ENCODE measurements around the gene KAT2A.

KAT2A gene

DNA sequence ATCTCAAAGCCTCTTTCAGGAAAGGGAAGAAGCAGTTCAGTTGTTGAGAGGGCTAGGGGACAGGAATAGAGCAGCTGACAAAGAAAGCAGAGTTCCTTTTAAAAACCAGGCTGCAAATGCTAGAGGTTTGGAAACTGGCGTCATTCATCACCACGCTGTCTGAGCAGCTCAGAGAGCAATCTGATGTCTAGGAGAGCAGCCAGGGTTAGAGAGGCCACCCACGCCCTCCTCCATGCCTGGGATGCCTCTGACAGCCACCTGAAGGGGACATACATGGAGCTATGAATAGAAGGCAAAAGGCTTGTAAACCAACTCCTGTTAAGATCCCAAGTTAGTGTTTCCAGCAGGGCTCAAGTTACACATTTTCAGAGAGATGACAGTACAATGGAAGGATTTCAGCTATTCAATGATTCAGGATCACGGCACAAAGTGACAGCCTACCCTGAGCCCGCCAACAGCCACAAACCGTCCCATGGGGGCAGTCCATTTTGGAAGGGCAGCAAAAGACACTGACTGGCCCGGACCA is 21.3 kb upstream of the KAT2A start:
- TF ChIP-seq GATA3 (IDR thresholded peaks at IDR 0.05; ENCODE audit: low read depth, low read length) (no peak), GATA2 (IDR thresholded peaks at IDR 0.05; ENCODE audit: low read depth, low read length) (no peak)

DNA sequence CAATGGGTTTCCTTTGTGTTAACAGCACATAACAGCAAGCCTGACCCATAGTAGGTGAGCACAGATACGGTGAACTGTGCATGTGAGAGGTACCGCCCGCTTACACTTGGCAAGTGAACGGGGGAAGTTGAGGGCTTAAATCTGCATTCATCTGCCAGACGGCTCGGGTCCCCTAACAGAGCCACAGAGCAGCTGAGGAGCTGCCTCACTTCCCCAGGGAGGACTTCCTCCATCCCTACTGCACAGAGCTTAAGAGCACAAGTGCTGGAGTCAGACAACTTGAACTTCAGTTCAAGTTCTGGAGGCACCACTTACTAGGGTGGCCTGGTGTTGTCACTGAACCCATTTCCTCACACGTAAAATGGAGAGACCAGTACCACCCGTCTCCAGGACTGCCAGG is 20.2 kb upstream of the KAT2A start:
- TF ChIP-seq GATA2 (IDR thresholded peaks at IDR 0.05; ENCODE audit: low read depth, low read length) (no peak), GATA3 (IDR thresholded peaks at IDR 0.05; ENCODE audit: low read depth, low read length) (no peak)

DNA sequence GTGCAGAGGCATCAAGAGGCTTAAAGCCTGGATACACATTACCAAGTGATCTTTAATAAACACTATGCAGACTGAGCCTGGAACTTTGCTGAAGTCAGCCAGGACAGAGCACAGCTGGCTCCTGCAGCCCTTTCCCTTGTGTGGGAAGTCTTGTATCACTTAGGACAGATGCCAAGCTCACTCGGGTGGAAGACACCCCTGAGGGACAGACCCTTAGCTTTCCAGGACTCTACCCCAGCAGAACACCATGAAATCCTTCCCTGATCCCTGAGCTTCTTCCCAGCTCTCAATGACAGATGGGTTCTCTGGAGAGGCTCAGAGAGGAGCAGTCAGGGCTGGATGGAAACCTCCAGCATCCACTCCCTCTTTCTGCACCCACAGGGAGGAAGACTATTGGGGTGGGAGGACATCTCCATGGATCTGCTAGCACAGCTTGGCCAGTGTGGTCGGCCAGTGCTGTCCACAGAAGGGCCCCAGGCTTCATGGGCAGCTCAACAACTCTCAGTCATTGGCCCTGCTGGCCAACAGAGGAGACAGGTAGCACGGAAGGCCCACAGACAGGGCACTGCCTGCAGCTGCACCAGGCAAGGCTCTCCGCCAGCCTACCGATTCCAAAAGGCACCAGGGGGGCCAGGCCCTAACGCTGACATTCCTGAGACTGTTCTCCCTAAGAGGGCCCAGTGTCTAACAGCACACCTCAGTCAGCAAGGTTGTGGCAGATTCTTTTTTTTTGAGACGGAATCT is 17.8 kb upstream of the KAT2A start:
- TF ChIP-seq GATA3 (IDR thresholded peaks at IDR 0.05; ENCODE audit: low read depth, low read length) (no peak), GATA2 (IDR thresholded peaks at IDR 0.05; ENCODE audit: low read depth, low read length) (no peak)

DNA sequence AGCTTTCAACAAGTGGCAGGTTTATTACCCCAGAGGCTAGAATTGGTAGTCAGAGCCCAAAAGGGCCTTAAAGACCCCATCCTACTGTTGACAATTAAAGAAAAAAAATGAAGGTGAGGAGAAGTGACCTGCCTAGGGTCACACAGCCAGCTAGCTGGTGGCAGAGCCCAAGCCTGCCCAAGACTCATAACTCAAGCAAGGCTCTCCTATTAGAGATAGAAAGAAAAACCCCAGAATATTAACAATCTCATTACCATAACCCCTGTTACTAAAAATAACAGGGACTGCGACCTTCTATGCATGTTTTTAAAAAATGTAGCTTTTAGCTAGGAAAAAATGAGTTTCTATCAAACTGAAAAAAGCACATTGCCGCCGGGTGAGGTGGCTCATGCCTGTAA is 15.5 kb upstream of the KAT2A start:
- TF ChIP-seq GATA2 (IDR thresholded peaks at IDR 0.05; ENCODE audit: low read depth, low read length) (no peak), GATA3 (IDR thresholded peaks at IDR 0.05; ENCODE audit: low read depth, low read length) (no peak)

DNA sequence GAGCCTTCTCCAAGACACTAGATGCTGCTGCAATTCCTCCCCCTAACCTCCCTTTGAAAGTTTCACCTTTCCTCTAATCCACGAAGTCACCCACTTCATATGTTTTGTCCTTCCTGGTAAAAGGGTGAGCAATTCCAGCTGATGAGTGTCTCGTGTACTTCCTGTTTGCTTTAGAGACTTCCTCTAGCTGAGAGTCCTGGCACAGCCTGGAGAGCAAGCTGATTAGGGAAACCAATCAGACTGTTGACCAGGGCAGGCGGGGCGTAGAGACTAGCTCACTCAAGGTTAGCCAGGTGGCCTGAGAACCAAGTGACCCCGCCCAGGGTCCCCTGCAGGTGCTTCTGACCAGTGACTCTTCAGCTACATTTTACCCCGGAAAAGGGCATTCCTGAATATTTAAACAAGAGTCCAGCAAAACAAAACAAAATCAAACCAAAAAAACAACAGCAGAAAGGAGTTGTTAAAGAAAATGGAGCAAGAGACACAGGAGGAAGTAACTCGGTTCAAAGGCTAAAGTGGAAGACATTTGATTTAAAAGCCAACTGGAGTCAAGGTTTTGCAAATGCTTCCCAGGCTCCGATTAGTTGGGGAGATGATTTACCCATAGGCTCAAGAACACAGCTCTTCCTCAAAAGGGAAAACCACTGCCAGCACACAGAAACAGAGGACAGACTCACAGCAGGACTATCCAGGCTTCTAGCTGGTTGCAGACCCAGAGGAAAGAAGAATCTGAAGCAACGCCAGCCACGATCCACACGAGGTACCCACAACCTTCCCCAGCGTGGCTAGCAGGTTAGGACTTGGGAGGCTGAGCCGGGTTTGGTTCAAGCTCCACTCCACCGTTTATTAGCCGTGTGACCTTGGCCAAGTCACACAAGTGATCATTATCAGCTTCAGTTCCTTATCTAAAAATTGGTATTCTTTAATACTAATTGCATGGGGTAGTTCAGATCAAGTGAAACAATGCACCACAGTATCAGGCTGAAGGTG is 14.8 kb upstream of the KAT2A start:
- TF ChIP-seq GATA2 (IDR thresholded peaks at IDR 0.05; ENCODE audit: low read depth, low read length), result no peak
- TF ChIP-seq GATA3 (IDR thresholded peaks at IDR 0.05; ENCODE audit: low read depth, low read length), result no peak

DNA sequence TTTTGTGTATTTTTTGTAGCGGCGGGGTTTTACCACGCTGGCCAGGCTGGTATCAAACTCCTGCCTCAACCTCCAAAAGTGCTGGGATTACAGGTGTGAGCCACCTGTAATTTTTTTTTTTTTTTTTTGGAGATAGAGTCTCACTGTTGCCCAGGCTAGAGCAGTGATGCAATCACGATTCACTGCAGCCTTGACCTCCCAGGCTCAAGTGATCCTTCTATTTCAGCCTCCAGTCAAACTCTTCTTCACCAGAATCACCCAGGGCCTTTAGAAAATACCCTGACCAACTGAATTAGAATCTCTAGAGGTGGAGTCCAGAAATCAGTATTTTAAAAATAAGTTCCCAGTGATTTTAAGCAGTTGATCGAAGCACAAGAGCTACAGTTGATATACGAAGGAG is 14.0 kb upstream of the KAT2A start:
- TF ChIP-seq GATA2 (IDR thresholded peaks at IDR 0.05; ENCODE audit: low read depth, low read length), result no peak
- TF ChIP-seq GATA3 (IDR thresholded peaks at IDR 0.05; ENCODE audit: low read depth, low read length), result no peak

DNA sequence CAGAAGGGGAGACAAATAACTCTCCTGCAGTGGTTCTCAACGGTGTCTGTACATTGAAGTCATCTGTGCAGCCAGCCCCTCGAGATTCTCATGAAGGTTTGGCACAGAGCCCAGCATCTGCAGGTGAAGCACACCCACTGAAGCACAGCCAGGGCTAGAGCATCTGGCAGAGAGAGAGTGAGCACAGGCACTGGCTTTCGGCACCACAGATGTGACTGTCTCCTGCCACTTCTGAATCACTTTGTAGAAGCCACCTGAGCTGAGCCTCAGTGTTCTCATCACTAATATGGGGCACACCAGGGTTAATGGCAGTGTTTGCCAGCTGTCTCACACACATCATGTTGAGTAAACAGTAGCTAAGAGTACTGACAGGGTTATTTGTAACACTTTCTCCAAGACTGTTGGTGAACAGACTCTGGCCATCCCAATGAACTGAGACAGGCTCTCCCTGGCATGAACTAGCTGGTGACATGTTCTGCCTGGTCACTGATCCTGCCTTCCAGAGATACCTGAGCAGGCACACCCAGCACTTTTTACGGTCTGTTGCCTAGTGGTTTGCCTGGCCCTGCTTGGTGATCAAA is 12.4 kb upstream of the KAT2A start:
- no peak for TF ChIP-seq GATA2 (IDR thresholded peaks at IDR 0.05; ENCODE audit: low read depth, low read length)
- TF ChIP-seq GATA3 (IDR thresholded peaks at IDR 0.05; ENCODE audit: low read depth, low read length), result no peak

DNA sequence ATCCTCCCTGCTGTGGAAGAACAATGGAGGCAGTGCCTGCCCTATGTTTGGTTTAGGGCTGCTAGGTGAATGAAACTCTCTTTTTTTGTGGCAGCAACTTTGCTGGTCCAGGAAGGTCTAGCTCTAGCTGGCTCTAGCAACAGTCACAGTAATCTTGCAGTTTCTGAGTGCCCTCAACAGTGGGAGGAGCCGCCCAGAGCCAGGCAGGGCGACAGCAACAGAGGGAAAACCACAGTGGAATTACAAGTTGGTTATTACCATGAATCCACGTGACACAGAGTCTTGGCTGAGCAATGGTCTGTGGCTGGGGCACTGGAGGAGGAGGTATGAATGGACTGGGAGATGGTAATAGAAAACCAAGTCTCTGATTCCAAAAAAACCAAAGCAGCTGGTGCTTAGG is 11.8 kb upstream of the KAT2A start:
- TF ChIP-seq GATA2 (IDR thresholded peaks at IDR 0.05; ENCODE audit: low read depth, low read length) (no peak), GATA3 (IDR thresholded peaks at IDR 0.05; ENCODE audit: low read depth, low read length) (no peak)

DNA sequence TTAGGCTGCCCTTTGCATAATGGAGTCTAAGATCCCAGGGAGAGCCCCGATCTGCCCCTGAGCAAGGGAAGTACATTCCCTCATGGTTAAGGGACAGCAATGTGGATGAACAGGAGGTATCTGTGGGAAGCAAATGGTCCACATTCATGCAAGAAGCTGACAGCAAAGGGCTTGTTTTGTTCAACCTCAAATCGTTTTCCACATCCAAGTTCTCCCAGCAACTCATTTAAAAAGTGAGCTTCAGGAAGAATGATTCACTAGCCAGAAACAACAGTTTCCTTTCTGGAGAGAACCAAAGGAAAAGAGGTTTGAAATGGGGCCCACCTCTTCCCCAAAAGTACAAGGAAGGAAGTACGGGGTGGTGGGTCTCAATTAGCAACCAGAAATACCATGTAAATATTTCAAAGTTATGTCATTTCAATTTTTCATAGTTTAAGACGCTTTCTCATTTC is 10.8 kb upstream of the KAT2A start:
- TF ChIP-seq GATA2 (IDR thresholded peaks at IDR 0.05; ENCODE audit: low read depth, low read length) (no peak), GATA3 (IDR thresholded peaks at IDR 0.05; ENCODE audit: low read depth, low read length) (no peak)

DNA sequence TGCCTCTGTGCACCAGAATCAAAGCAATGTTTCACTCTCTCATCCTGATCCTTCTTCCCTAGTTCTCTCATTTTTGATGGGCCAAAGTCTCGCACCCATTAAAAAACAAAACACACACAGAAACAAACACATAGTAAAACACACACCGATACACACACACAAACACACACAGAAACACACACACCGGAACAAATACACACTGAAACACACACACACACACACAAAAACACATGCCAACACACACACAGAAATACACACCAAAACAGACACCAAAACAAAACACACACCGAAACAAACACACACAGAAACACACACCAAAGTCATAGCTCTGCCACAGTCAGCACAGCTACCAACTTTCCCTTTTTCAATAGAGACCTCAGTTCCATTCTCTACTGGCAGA is 10.1 kb upstream of the KAT2A start:
- no peak for TF ChIP-seq GATA2 (IDR thresholded peaks at IDR 0.05; ENCODE audit: low read depth, low read length)
- no peak for TF ChIP-seq GATA3 (IDR thresholded peaks at IDR 0.05; ENCODE audit: low read depth, low read length)

DNA sequence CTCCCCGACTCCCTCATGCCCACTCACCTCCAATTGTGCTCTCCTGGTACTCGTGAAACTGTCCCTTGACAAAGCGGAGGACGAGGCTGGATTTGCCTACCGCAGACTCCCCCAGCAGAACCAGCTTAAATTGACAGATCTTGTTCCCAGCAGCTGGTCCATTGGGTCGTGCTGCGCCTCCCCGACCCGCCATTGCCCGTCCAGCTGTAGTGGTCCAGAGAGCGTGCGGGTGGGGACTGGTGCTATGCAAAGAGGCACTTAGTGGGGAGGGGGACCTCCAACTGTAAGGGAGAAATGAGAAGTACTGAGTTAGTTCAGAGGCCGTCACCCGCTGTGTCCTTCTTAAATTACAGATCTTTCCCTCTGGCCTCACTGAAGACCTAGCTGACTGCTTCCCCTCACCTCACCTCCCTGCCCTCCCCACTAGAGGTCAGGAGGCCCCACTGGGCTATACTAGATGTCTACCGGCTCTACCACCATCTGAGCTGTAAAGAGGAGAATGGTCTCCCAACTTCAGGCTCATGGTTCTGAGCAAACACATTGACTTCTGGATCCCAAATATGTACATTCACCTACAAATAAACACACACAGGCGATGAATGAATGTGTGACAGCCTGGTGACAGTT is 9.3 kb upstream of the KAT2A start:
- no peak for TF ChIP-seq GATA2 (IDR thresholded peaks at IDR 0.05; ENCODE audit: low read depth, low read length)
- TF ChIP-seq GATA3 (IDR thresholded peaks at IDR 0.05; ENCODE audit: low read depth, low read length), result no peak

DNA sequence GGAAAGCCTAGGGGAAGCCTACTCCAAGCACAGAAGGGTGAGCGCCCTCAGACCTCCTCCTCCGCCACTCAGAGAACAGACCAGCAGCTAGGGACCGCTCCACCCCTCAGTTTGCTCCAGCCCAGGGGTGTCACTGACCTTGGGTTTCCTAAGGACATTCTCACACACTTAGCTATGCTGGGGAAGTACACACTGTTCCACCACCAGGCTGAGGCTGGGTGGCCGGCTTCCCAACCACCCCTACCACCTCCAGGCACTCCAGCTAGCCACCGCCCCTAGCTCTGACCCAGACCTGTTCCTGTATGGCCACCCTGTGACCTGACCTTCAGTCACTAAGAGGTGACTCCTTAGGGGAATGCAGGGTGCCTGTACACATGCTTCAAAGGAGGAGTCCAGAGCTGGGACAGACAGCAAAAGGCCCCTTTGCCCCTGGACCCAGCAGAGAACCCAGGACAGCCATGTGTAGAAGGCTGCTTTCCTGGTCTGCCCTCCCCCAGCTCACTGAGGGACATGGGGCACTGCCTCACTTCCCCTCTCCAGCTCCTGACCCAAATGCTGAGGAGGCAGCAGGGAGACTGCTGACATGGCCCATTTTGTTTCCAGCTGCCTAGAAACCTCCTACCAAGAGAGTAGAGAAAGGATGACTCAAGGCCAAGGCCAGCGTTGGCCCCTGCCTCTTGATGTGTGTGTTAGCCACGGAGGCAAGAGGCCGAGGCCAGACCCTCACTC is 8.1 kb upstream of the KAT2A start:
- TF ChIP-seq GATA3 (IDR thresholded peaks at IDR 0.05; ENCODE audit: low read depth, low read length) (no peak), GATA2 (IDR thresholded peaks at IDR 0.05; ENCODE audit: low read depth, low read length) (no peak)

DNA sequence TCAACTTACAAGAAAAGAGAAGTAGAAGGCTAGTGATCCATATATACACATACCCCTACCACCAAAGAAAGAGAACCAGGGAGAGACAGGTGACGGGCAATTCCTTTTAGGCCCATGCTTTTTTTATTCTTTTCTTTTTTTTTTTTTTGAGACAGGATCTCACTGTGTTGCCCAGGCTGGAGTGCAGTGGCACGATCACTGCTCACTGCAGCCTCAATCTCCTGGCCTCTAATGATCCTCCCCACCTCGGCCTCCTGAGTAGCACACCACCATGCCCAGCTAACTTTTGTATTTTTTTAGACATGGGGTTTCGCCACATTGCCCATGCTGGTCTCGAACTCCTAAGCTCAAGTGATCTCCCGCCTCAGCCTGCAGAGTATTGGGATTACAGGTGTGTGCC is 6.2 kb upstream of the KAT2A start:
- TF ChIP-seq GATA2 (IDR thresholded peaks at IDR 0.05; ENCODE audit: low read depth, low read length), result no peak
- TF ChIP-seq GATA3 (IDR thresholded peaks at IDR 0.05; ENCODE audit: low read depth, low read length), result no peak
